T-helper 9 cell (primary cell): Measurements from ENCODE around the gene INSL3.
"Not testable (repeated sequence)": the region's sequence is repeated elsewhere in the genome, so short reads cannot be mapped to it uniquely, and the experiment has no call there.

Experiments
- DNase-seq: peaks from one replicate; pipeline ENCODE4 v3.0.0-alpha.2; 2020

The INSL3 gene

GRCh38 chr19:17811681-17812080 lies 9.6 kb downstream of the INSL3 start:
- DNase-seq = no peak

GRCh38 chr19:17811103-17811502 lies 10.2 kb downstream of the INSL3 start:
- DNase-seq = no peak

DNA sequence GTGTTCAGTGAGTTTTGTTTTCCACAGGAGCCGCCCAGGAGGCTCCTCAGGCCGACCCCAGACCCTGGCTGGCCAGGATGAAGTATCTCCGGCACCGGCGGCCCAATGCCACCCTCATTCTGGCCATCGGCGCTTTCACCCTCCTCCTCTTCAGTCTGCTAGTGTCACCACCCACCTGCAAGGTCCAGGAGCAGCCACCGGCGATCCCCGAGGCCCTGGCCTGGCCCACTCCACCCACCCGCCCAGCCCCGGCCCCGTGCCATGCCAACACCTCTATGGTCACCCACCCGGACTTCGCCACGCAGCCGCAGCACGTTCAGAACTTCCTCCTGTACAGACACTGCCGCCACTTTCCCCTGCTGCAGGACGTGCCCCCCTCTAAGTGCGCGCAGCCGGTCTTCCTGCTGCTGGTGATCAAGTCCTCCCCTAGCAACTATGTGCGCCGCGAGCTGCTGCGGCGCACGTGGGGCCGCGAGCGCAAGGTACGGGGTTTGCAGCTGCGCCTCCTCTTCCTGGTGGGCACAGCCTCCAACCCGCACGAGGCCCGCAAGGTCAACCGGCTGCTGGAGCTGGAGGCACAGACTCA lies 13.5 kb downstream of the INSL3 start:
- no peak for DNase-seq

DNA sequence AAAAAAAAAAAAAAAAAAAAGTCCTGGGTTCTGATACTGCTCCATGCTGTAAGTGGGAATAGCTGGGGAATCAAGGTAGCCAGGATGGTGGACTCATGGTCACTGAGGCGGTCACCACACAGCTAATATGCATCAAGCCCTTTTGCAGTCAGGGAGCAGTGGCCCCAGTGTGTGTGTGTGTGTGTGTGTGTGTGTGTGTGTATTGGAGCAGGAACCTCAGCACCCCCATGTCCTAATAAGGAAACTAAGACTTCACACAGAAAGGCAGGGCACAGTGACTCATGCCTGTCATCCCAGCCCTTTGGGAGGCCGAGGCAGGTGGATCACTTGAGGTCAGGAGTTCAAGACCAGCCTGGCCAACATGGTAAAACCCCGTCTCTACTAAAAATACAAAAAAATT lies 14.4 kb downstream of the INSL3 start:
- no peak for DNase-seq

- no peak for DNase-seq
Measured at GRCh38 chr19:17805427-17805826, 15.9 kb downstream of the INSL3 start.

- DNase-seq = no peak
Measured at GRCh38 chr19:17803264-17803896, 17.9 kb downstream of the INSL3 start.

DNA sequence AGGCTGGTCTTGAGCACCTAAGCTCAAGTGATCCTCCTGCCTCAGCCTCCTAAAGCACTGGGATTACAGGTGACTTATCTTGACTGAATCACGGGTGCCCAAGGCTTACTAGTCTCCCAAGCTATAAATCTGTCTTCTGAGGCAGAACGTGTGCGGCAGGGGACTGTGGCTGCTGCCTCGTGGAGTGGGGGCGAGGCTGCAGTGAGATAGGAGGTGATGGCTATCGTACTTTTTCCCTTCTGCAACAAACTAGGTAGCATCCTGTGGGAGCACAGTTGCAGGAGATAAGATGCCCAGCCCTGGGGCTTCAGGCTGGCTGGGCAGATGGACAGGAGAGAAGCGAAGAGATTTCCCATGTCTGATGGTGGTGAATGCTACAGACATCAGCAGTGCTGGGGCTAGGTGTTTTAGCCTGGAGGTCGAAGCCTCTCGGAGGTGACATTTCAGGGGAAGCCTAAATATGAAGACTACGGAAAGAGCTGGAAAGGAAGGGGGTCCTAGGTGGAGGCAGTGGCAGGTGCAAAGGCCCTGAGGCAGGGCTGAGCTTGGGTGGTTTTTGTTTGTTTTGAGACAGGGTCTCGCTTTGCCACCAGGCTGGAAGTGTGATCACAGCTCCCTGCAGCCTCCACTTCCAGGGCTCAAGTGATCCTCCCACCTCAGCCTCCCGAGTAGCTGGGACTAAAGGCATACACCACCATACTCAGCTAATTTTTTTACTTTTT lies 19.0 kb downstream of the INSL3 start:
- no peak for DNase-seq

DNA sequence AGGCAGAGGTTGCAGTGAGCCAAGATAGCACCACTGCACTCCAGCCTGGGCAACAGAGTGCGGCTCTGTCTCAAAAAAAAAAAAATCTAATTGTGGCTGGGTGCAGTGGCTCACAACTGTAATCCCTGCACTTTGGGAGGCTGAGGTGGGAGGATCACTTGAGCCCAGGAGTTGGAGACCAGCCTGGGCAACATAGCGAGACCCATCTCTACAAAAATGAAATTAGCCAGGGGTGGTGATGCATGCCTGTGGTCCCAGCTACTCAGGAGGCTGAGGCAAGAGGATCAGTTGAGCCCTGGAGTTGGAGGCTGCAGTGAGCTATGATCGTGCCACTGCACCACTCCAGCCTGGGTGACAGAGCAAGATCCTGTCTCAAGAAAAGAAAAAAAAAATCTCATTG lies 22.7 kb downstream of the INSL3 start:
- not testable (repeated sequence) for DNase-seq

DNA sequence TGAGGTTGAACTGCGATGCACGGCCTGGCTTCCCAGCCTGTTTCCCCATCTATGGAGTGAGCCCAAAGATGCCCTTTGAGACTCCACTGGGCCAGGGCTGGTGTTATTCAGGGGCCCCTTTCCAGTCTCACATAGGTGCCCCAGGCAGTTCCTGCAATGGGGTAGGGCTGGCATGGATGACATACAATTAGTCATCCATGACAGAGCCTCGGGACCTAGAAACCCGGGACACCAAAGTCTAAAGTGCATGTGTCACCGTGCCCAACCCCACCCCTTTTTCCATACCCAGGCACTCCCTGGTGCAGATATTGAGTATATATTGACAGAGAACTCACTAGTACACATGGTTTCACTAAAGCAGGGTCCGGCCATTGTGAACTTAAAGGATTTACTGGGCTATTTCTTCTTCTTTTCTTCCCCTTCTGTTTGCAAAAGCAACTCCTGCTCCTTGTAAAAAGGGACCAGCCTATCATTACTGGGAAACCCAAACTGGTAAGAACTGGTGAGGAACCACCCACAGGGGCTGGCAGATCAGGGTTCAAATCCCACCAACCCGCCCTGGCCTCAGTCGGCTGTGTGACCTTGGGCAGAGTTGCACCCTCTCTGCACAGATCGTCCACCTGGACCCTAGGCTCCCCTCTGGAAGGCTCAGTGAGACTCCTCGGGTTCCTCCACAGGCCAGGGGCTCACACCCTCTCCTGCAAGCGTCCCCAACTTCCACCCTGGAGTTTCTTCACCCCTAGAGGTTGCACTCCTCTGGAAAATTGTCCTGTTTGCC lies 23.7 kb downstream of the INSL3 start:
- DNase-seq = no peak

- DNase-seq = no peak
Measured at GRCh38 chr19:17796838-17797423, 24.4 kb downstream of the INSL3 start.

DNA sequence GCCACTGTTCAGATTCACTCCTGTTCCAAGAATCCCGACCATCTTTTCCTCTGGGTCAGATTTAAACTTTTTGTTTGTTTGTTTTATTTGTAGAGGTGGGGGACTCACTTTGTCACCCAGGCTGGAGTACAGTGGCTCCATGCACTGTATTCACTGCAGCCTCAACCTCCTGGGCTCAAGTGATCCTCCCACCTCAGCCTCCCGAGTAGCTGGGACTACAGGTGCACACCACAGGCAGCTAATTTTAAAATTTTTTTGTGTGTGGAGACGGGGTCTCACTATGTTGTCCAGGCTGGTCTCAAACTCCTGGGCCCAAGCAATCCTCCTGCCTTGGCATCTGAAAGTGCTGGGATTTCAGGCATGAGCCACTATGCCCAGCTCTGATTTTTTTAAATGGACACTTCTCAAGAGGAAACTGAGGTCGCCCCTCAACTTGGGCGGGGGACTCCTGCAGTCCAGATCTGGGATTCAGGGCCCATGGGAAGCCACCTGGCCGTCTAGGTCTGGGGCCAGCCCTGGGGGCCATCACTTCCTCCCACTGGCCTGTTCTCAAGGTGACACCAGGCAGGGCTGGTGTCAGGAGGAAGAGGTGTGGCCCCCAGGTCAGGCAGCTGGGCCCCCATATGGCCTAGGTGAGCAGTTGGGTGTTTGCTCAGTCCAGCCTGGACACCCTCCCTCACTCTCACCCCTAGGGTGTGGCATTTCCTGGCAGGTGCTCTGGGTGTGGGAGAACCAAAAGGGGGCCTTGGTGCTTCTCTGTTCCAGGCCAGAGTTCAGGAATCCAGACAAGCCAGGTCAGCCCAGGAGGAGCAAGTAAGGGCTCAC lies 25.1 kb downstream of the INSL3 start:
- DNase-seq = no peak

GRCh38 chr19:17795495-17795856 lies 25.8 kb downstream of the INSL3 start:
- DNase-seq = no peak

GRCh38 chr19:17794731-17795494 lies 26.4 kb downstream of the INSL3 start, which contains the start of gene B3GNT3:
Gene B3GNT3 (plus strand): TSS chr19:17795138. CDS start chr19:17807808, 12,670 bp downstream.
- DNase-seq = peak; percentile 39

DNA sequence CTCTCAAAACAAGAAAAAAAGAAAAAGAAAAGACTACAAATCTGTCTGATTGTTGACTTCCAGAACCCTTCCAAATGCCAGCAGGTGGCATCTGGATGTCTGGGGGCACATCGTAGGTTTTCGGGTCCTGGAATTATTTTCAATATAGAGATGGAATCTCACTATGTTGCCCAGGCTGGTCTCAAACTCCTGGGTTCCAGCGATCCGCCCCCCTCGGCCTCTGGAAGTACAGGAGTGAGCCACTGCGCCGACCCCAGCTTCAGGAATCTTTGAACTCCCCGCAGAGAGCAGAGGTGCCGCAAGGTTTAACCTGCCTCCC lies 26.9 kb downstream of the INSL3 start:
- no peak for DNase-seq

DNA sequence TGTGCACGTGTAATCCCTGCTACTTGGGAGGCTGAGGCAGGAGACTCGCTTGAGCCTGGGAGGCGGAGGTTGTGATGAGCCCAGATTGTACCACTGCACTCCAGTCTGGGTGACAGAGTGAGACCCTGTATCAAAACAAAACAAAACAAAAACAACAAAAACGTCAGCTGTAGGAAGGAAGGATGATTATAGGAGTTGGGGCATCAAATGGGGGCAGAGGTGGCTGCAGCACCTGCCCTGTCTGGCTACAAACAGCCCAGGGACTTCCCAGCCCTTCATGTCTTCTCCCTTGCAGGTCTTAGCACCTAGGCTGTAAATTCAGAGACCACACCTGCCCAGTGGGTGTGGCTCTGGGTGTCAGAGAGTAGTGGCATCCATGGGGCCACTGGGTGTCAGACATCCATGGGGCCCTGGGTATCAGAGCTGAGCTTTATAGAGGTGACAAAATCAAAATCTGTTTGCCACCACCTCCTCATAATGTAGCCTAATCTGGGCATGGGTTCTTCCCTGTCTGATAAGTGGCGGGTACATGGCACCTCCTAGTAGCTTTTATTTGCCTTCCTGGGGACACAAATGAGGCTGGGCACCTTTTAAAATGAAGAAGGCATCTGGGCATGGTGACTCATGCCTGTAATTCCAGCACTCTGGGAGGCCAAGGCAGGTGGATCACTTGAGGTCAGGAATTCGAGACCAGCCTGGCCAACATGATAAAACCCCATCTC lies 31.1 kb downstream of the INSL3 start:
- DNase-seq = no peak

GRCh38 chr19:17788632-17789031 lies 32.7 kb downstream of the INSL3 start:
- no peak for DNase-seq

GRCh38 chr19:17787274-17787913 lies 33.9 kb downstream of the INSL3 start:
- no peak for DNase-seq

DNA sequence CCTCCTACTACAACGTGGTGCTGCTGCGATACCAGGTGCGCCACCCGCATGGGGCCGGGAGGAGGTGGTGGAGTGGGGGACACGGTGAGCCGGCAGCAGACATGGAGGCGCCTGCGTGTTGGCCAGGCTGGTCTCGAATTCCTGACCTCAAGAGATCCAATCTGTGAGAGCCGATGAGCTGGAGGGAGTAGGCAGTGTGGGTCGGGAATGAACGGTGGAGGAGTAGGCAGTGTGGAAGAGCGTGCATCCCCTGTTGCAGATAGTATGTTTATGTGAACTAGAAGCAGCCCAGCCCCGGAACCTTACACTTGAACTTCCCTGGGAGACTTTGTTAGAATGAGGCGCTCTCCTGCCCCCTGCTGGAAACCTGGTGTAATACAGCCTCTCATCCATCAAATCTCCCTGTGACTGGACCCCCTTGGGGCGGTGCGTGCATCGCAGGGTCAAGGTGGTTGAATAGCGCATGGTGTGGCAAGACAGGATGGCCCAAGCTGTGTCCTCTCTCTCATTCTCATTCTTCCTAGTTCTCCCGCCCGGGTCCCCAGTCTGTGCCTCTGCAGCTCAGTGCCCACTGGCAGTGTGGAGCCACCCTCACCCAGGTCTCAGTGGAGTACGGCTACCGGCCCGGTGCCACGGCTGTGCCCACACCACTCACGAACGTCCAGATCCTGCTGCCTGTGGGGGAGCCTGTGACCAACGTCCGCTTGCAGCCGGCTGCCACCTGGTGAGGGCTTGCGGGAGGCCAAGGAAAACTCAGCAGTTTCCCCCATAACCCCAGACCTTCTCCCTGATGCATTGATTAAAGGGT lies 36.9 kb downstream of the INSL3 start:
- peak; percentile 71 for DNase-seq

DNA sequence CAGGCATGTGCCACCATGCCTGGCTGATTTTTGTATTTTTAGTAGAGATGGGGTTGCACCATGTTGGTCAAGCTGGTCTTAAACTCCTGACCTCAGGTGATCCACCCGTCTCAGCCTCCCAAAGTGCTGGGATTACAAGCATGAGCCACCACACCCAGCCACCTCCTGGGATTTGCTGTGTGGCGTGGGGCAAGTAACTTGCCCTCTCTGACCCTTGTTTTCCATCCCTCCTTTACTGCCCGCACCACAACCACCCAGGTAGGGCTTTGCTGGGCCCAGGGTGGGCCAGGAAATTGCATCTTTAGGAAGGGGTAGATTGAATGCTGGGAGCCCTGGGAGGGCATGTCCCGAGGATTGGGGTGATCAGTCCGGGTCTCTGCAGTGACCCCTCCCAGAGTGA lies 37.6 kb downstream of the INSL3 start:
- not testable (repeated sequence) for DNase-seq
